Fibroblast of skin of left biceps (primary cell): Measurements from ENCODE around the gene ADARB2.
"Not testable (repeated sequence)": the region's sequence is repeated elsewhere in the genome, so short reads cannot be mapped to it uniquely, and the experiment has no call there.

Experiments
- DNase-seq, 2 experiments: peaks; one replicate each; pipeline ENCODE4 v3.0.0-alpha.2; 2013; ENCODE audit warnings: low read depth in 2 of 2

The ADARB2 gene

DNA sequence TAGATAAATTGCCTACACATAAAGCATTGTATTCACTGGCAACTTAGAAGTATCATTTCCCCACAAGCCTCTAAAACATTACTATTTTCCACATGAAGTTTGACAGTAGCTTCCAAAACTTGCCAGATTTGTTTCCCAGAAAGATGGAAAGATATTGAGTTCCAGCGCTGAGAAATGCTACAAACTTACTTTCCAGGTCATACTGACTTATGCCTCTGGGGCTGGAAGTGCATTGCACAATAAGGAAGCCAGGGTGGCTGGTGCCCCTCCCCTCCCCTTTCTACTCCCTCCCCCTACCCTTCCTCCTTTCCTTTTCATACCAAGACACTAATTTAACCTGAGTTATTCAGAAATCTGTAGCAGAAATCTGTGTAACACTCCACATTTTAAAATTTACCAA, 468.5 kb downstream of the ADARB2 start:
- DNase-seq, result no peak

DNA sequence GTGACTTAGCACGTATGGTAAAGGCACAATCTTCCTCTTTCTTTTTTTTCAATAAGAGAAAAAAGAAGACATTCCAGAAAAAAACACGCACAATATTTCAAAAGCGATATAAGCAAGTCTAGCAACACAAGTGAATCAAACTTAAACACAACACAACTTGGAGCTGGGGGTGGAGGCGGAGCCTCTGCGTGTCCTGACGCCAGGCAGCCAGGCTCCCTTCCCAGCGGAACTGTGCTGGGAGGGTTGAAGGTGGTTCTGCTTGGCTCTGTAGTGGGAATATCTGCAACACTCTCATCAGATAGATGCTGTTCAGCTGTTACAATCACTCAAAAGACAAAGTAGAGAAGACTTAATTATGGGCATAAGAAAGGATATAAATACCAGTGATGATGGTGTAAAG, 469.8 kb downstream of the ADARB2 start:
- no peak for DNase-seq

DNA sequence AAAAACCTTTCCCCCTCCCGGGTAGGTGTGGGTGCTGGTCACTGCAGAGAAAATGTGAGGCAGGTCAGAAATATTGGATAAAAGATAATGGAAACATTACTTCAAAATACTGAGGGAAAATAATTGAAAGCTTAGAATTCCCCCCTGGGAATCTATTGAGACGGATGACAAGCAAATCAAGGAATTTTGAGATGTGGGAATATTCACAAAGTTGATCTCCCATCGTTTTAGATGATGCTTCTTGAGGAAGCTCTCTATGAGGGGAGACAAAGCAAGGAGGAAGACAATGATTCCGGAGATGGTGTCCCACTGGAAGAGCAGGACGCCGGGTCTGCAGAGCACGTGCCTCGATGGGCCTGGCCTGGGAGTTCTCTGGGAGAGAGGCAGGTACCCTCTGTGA, 470.2 kb downstream of the ADARB2 start:
- DNase-seq, result no peak

DNA sequence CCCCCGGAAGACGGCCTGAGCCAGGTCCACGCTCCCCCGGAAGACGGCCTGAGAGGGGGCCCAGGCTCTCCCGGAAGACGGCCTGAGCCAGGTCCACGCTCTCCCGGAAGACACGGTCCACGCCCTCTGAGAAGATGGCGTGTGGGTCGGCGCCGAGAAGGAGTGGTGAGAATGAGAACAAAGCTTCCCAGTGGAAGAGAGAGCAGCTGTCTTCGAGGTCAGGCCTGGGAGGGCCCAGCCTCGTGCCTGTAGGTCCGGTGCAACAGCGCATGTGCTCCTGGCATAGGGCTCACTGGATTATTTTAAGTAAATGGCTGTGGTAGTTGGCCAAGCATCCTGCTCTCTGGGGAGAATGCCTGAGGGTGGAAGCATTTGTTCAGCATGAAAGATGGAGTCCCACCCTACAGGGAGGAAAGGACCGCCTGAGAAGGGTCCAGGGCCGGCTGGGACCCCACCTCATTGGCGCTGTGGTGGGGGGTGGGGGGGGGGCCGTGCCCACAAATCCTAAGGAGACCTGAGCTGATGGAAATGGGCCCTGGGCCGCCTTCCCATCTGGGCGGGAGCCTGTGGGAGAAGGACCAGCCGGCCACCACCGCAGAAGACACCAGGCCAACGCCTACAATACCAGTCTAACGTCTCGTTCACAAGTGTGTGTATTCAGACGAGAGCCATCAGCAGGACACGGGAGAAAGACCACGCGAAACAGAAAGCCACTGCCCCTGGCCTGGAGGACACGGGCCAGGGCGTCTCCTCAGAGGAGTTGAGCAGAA, 471.1 kb downstream of the ADARB2 start:
- no peak for DNase-seq

DNA sequence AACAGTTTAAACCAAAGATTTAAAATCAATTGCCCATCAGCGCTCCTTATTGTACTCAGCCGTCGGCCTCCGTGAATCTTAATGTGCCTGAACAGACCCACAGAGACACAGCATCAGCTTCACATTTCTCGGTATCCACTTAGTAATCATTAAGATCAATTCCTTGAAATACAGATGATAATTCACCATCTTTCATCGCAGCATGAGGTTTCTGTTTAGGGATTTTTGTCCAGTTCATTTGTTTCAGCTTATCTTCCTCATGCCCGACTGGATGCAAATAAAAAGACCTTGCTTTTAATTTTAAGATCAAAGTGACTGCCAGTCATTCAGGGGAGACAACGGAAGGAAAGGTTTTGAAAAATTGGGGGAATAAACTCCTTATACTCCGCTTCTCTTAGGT, 473.3 kb downstream of the ADARB2 start:
- no peak for DNase-seq

DNA sequence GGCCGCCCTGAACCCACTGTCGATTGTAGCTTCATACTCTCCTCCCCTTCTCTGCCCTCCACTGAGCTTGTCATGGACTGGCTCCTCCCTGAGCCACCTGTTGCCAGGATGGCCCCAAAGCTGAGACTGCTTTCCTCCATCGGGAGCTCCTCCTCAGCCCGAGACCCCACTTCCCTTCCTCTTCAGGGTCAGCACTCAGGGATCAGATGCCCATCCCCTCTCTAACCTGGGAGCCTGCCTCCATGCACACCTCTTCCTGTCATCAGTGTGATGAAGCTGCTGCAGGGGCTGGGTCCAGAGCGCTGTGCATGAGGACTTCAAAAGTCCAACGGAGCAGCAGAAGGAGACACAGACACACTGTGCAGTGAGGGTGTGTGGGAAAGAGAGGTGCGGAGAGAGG, 480.1 kb downstream of the ADARB2 start:
- DNase-seq, result no peak

DNA sequence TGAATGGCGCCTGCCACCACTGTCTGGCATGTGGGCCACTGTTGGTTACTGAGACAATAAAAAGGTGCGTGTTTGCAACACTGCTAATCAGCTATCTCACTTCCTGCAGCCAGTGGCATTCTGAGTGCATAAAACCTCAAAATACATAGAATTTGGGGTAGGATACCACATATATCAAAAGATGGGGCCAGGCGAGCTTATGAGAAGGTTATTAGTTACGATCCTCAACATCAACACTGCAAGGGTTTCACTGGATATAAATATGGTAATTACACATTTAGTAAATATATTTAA, 480.9 kb downstream of the ADARB2 start:
- no peak for DNase-seq

DNA sequence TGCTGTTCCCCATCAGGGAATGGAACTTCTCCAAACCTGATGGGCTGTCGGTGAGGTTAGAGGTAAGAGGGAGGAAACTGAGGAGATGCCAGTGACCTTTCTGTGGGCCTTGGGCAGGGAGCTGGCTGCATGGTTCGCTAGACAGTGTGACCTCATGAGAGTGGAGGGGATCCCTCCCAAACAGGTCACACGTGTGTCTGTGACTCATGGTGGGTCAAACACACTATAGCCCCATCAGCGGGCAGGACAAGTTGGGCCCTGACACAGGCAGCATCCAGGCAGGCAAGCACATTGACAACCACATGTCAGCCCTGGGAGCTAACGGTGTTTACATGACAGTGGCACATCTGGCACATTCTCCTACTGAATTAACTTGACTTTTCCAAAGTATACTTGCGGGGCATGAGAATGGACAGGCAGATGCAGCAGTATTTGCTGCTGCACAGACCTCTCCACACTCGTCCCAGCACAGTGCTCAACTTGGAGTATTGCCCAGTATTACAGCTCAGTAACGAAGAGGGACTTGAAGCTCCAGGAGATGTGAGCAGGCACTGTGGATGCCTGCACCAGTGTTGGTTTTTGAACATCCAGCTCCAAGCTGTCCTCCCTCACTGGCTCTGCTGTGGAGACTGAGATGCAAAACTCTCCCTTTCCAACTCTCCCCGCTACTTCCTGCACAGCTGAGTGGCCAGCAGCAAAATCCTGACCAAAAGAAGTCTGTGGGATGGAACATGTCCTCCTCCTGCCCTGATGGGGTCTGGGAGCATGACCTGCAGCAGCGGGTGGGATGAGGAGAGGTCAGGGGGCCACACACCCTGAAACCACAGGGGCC, 481.5 kb downstream of the ADARB2 start:
- no peak for DNase-seq

DNA sequence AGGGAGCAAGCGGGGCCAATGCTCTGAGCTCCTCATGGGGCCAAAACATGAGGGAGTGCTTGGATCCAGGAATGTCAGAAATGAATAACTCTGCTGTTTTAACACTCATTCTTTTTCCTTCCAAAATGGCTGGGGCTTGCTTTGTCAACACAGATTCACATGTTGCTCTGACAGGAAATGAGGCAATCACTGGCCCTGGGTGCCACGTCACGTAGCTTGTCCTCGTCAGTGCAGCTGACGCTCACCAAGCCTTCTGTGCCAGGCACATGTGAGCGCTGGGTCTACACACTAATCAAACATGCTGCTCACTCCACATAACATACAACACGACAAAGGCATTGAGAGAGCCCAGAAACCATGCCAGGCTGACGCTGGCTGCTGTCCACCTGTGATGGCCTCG, 482.2 kb downstream of the ADARB2 start:
- DNase-seq, result no peak

DNA sequence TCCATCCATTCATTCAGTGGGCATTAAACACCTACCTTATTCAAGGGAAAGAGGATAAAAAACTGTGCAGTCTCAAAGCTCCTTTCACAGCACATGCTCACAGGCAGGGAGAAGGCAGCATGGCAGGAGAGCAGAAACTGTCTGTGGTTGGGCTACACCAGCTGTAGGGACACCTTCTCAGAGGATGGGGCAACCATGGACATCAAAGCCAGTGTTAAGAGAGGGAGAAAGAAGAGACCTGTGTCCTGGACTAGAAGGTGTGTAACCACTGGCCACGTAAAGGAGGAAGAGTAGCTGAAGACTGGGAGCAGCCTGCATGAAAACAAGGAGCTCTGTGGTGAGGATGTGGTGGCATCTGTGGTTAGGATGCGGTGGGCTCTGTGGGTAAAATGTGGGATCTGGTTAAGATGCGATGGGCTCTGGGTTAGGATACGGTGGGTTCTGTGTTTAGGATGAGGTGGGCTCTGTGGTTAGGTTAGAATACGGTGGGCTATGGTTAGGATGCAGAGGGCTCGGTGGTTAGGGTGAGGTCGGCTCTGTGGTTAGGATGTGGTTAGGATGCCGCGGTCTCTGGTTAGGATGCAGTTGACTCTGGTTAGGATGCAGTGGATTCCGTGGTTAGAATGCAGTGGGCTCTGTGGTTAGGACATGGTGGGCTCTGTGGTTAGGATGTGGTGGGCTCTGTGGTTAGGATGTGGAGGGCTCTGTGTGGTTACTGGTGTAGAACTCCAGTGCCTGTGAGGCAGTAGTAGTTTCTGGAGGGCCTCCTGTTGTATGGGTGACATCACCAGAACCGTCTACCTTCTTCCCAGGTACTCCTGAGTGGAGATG, 483.6 kb downstream of the ADARB2 start:
- DNase-seq, result no peak

DNA sequence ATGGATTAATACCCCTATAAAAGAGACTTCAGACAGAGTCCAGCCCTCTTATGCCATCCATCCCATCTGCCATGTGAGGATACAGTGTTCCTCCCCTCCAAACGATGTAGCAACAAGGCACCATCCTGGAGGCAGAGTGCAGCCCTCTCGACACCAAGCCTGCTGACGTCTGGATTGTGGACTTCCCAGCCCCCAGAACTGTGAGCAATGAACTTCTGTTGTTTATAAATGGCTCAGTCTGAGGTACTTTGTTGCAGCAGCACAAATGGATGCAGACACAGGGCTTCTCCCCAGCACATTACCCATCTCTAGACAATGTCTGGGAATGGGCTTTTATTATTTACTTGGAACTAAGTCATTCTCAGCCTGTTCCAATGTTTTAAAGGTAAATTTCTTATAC, 485.6 kb downstream of the ADARB2 start:
- no peak for DNase-seq

DNA sequence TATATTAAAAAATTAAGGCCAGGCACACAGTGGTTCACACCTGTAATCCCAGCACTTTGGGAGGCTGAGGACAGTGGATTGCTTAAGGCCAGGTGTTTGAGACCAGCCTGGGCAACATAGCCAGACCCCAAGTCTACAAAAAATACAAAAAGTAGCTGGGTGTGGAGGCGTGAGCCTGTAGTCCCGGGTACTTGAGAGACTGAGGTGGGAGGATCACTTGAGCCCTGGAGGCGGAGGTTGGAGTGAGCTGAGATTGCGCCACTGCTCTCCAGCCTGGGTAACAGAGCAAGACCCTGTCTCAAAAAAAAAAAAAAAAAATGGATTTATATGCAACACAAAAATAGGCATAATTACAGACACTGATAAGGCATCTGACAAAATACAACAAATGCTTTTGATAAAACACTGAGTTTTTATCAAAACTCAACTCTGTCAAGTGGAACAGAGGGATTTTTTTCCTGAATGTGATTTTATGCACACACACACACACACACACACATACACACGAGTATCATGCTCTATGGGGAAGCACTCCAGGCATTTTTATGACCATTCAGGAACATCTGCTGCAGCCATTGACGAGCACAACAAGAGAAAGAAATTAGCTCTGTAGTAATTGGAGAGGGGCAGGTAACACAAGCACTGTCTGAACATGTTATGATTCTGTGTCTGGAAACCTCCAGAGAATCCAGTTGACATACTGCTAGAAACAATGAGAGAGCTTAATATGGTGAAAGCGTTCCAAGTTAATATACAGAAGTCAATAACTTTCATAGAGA, 488.0 kb downstream of the ADARB2 start:
- no peak for DNase-seq

DNA sequence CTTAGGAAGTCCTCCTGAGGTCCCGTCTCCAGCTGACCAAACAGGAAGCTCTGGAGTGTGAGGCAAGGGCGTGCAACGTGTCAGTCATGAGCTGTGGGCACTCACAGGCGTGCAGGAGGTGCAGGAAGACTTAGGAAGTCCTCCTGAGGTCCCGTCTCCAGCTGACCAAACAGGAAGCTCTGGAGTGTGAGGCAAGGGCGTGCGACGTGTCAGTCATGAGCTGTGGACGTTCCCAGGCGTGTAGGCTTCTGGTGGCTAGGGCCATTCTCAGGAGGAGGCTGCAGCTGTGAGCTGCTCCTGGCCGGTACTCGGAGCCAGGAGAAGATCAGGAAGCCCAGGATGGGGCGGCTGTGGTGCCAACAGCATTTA, 489.1 kb downstream of the ADARB2 start:
- not testable (repeated sequence) for DNase-seq

DNA sequence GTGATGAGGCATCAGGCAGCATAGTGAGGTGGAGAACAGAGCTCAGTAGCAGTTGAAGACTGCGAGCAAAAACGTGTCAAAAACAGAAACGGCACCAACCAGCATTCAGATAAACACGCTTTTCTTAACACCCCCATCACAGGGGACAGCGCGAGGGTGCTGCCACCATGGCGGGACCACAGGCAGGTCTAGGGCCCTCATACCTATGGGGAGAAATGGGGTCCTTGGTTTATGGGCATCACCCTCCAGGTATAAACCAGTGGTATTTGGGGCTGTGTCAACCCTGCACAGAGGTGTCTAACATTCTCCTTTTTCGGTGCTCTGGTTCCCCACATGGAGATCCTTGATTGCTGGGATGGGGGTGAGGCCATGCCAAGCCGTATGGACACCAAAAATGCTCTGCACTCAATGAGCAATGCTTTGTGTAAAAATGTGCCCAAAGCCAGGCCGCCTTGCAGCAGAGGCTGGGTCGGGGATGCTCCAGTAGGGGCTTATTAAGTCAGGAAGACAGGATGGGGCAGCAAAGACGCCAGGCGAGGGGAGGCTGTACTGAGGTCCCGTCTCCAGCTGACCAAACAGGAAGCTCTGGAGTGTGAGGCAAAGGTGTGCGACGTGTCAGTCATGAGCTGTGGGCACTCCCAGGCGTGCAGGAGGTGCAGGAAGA, 489.6 kb downstream of the ADARB2 start:
- DNase-seq, result no peak

DNA sequence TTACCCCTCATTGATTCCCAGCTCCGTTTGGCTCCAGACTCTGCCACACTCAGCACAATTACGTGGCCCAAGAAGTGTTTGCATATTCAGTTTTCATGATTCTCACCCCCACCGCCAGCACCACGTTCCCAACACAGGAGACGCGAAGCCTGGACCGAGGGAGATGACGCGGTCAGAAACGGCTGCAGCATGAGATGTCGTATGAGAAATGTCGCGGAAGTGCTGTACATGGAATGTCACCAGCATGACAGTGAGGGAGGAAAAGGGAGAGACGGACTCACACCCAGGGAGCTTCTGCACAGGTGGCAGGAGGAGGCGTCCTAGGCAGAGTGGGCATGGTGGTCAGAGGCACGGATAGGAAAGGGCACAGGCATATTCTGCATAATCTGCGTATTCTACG, 492.8 kb downstream of the ADARB2 start:
- DNase-seq, result no peak

DNA sequence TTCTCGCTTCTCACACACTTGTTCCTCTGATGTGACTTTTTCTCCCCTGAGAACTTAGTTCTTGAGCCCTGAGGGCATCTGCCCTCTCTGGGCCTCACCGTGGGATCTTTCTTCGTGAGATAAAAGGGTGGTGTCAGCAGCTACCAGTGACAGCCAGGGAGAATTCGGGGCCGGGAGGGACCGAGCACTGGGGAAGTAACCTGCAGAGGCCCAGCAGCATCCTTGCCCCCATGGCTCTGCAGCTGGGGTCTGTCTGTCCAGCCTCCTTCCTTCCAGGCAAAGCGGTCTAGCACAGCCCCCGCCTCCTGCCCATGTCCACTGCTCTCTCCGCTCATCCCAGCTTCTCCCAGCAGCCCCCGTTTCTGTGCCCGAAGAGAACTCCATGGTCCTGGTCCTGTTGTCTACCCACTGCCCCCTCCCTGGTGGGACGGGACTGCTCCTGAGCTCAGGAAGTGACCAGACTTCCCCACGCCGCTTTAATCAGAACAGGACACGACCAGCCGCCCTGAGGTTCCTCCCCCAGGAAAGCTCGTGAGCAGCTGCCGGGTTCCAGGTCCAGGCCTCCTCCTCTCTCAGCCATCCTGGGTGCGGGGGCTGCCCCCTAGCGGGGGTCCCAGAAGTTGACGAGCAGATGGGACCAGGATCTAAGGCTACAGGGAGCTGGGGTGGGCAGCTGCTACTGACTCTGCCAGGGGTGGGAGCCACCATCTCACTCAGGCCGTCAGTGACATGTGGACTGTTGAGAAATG, 493.7 kb downstream of the ADARB2 start:
- no peak for DNase-seq

DNA sequence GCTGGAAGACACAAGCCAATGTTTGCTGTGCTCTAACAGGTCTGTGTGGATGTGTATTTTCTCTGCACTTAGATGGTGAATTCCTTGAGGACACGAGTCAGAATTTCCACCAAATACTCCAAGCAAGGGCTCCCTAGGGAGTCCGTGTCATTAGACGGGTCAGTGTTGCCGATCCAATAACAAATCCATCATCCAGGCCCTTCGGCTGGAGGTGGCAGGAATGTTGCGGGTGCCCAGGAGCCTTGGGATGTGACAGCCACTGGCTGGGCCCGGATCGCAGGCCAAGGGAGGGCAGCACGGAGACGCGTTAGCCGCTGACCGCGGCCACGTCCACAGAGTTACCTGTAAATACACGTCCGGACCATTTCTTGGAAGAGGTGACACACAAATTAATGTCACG, 494.4 kb downstream of the ADARB2 start:
- DNase-seq, result no peak

DNA sequence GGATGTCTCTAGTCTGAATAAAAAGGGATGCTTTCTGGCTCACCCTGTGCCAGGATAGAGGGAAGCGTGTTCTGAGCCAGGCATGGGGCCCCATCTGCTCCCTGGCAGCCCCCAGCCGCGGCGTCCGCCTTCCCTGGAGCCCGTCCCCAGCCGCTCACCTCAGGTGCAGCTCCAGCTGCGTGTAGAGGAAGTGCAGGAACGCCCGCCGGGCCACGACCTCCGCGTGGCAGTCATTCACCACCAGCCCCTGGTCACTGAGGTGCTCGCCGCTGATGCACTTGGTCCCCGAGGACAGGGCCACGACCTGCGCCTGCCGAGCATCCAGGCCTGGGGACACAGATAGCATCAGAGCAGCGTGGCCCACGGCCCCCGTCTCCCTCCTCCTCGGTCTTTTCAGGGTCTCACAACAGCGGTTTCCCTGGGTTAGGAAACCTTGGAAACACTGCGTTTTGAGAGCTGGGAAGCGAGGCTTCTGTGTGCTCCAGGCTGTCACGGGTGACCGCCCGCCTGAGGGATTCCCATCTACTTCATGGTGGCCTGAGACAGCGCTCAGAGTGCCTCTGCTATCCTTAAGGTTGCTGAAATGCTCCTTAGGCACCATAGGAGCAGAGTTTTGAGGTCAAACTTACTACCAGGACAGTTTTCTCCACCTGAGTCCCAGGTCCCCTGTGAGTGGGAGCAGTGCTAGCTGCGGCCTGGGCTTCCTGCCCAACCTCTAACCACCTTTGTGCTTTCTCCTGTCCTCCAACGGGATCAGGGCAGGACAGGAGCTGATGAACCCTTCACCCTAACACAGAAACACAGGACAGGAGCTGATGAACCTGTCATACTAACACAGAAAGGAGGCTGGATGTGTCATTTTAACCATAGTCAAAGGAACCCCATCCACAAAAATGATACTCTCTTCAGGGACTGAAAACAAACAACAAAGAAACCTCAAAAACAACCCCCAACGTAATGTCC, 495.1 kb downstream of the ADARB2 start:
- DNase-seq, result no peak

DNA sequence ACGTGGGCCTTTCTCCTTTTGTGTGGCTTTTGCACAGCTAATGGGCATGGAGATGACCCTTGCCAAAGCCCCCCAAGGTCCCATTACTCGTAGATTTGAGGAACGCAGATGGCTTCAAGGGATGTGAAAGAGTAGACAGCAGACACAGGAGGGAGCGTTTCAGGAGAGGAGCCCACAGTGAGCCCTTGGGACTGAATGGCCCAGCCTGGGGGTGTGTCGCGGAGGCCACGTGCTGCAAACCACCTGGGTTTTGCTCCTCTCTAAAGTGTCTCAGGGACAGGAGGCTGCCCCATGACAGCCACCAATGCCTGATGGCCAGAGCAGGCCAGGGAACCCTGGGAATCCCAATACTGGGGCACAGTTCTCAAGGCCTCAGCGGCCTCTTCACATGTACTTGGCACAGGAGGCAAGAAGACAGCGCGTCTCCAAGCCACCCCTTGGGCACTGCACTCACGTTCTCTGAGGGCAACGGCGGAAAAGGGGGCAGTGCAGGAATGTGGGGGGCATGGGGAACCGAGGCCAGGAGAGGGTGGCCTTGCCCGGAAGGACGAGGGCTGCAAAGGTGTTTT, 495.9 kb downstream of the ADARB2 start:
- DNase-seq, result no peak
